Right lobe of liver (tissue), 6 donors: Measurements from ENCODE around the gene KCNC1. TPM values are rescaled to one million over a fixed set of nuclear protein-coding genes. Genes with fewer than 3 reads are reported as not detected.

Experiments
- ATAC-seq, 4 donors: fragments of 200-7000 bp; cut with Tn5 transposase; one replicate each; pipeline ENCODE4 v1.9.1; 2020; ENCODE audit warnings: mild to moderate bottlenecking in 4 of 4, moderate library complexity in 4 of 4
- DNase-seq, 3 donors: peaks; one replicate each; pipeline ENCODE4 v3.0.0-alpha.2; 2020
- H3K27ac ChIP-seq, 3 donors: fragments of 200-600 bp; one replicate each; pipeline ENCODE4 v1.8.0; 2022
- H3K27me3 ChIP-seq, 2 donors: fragments of 200-600 bp; one replicate each; pipeline ENCODE4 v1.8.0; 2022
- H3K36me3 ChIP-seq, 4 donors: fragments of 200-600 bp; sonication (generic) in 1 of 4; one replicate each; pipeline versions ENCODE4 v1.5.1 to v1.8.0; 2017 to 2022; ENCODE audit warnings: control low read depth in 1 of 4
- H3K4me1 ChIP-seq, 4 donors: fragments of 200-600 bp; sonication (generic) in 1 of 4; one replicate each; pipeline versions ENCODE4 v1.5.1 to v1.8.0; 2017 to 2022; ENCODE audit warnings: control low read depth in 1 of 4
- H3K4me3 ChIP-seq, 3 donors: fragments of 200-600 bp; one replicate each; pipeline ENCODE4 v1.8.0; 2022
- H3K9me3 ChIP-seq, 4 donors: fragments of 200-600 bp; sonication (generic) in 1 of 4; one replicate each; pipeline versions ENCODE4 v1.5.1 to v1.8.0; 2017 to 2022; ENCODE audit warnings: control low read depth in 1 of 4
- CTCF ChIP-seq, 4 donors: fragments of 200-600 bp in 3 of 4; fragments of 450-650 bp in 1 of 4; IDR thresholded peaks; one replicate each; pipeline versions ENCODE4 v1.5.1 to v1.8.0; 2016 to 2022; ENCODE audit warnings: antibody characterized with exemption in 4 of 4, mild to moderate bottlenecking in 2 of 4
- POLR2A ChIP-seq: fragments of 450-650 bp; IDR thresholded peaks from one replicate; pipeline ENCODE4 v1.6.1; 2017; ENCODE audit warnings: antibody characterized with exemption, mild to moderate bottlenecking
- WGBS: methylation state at CpG from one replicate; pipeline ENCODE4 v1.1.6; 2018; ENCODE audit warnings: low coverage, low lambda C conversion rate; ENCODE audit not compliant: insufficient coverage; ENCODE audit errors: missing lambda C conversion rate; 5-methylcytosine and 5-hydroxymethylcytosine counted together
- intact Hi-C, 2 donors: fragments of 100-400 bp; cut with DNase I; formaldehyde crosslinking; loops; one replicate each; pipeline versions ENCODE4 v1.11.2 to v1.14.1; 2022
- total RNA-seq, 6 experiments: library from RNA; depleted of rRNA in 2 of 6; stranded (reverse); fragments of >200 nt in 2 of 6; fragmentation: NEBNext Ultra II Directional in 3 of 6; extraction: Animal tissue kit (Norgen Biotek cat#: 25700) in 3 of 6; gene quantifications; one replicate each; pipeline versions ENCODE4 v1.1.0 to v1.2.4, GENCODE V29; 2016 to 2023
- donor health status: DM: no; HTN: yes; CAD: no.
- donor health status: DM: no; HTN: no; CAD: no.
- donor health status: DM: no; HTN: no; CAD: no.
- donor health status: DM: no; HTN: yes; CAD: no.
- donor health status: DM: no; HTN: yes; CAD: no.

KCNC1 gene
- total RNA-seq, 6 experiments from 2014 or later: not detected

GRCh38 chr11:17772704-17773600 is 38.4 kb downstream of the KCNC1 start:
- no peaks in the 10 kb centered on the region for H3K27me3 ChIP-seq
- no peak overlapping the region for H3K27ac ChIP-seq
- H3K36me3 ChIP-seq: no peaks in the 10 kb centered on the region
- no peak overlapping the region for H3K4me3 ChIP-seq
- DNase-seq (peak in 1 of 3 donors; percentile 38), ATAC-seq (no peak)
- H3K4me1 ChIP-seq: peaks cover 0 to 13% (median 6%) of the 10 kb centered on the region in 4 donors
- H3K9me3 ChIP-seq: no peaks in the 10 kb centered on the region
- no peak for TF ChIP-seq CTCF (IDR thresholded peaks at IDR 0.05)
- no peak for TF ChIP-seq POLR2A
- intact Hi-C loops: no loop called here
- 91% methylated on average over 10 of the region's 31 CpGs for WGBS

GRCh38 chr11:17773674-17774073 is 39.1 kb downstream of the KCNC1 start:
- DNase-seq: no peak

GRCh38 chr11:17774232-17775034 is 39.9 kb downstream of the KCNC1 start:
- no peak for TF ChIP-seq POLR2A
- no peak for TF ChIP-seq CTCF (IDR thresholded peaks at IDR 0.05)
- Histone ChIP-seq H3K27me3 (no peaks in the 10 kb centered on the region), H3K4me1 (peaks cover 0 to 13% (median 6%) of the 10 kb centered on the region in 4 donors), H3K27ac (no peak overlapping the region), H3K9me3 (no peaks in the 10 kb centered on the region), H3K36me3 (no peaks in the 10 kb centered on the region), H3K4me3 (no peak overlapping the region)
- ATAC-seq (no peak), DNase-seq (peak in 1 of 3 donors; percentile 29)
- intact Hi-C loops: no loop called here
- 84% methylated on average over 10 of the region's 12 CpGs for WGBS

More at GRCh38 chr11:17773674-17774073, 39.1 kb downstream of the KCNC1 start:
- intact Hi-C loops: no loop called here
- H3K36me3 ChIP-seq: no peaks in the 10 kb centered on the region
- no peak for ATAC-seq
- WGBS: 90% methylated on average over 3 of the region's 6 CpGs
- no peaks in the 10 kb centered on the region for H3K27me3 ChIP-seq
- H3K4me3 ChIP-seq: no peak overlapping the region
- H3K9me3 ChIP-seq: no peaks in the 10 kb centered on the region
- TF ChIP-seq POLR2A: no peak
- no peak overlapping the region for H3K27ac ChIP-seq
- H3K4me1 ChIP-seq: peaks cover 0 to 13% (median 6%) of the 10 kb centered on the region in 4 donors

- ATAC-seq (no peak), DNase-seq (no peak)
- TF ChIP-seq CTCF (IDR thresholded peaks at IDR 0.05) (no peak), POLR2A (no peak)
- WGBS: 100% methylated on average over 1 of the region's 3 CpGs
- Histone ChIP-seq H3K27me3 (no peaks in the 10 kb centered on the region), H3K9me3 (no peaks in the 10 kb centered on the region), H3K4me3 (no peak overlapping the region), H3K27ac (no peak overlapping the region), H3K4me1 (peaks cover 0 to 10% (median 4%) of the 10 kb centered on the region in 4 donors), H3K36me3 (no peaks in the 10 kb centered on the region)
- intact Hi-C loops: no loop called here
These were observed 40.4 kb downstream of the KCNC1 start for GRCh38 chr11:17775035-17775348.
